Ovary (tissue), 9 donors: ENCODE results near the gene UPF2. TPM values are rescaled to one million over a fixed set of nuclear protein-coding genes. Genes with fewer than 3 reads are reported as not detected.

Source experiments
- DNase-seq, 5 donors: peaks; one replicate each; pipeline ENCODE4 v3.0.0-alpha.2; 2019 to 2020
- H3K27ac ChIP-seq, 2 donors: fragments of 200-600 bp; one replicate each; pipeline versions ENCODE4 v1.5.1 to v1.8.0; 2019 to 2022
- H3K27me3 ChIP-seq: fragments of 200-600 bp; one replicate; pipeline ENCODE4 v1.8.0; 2022
- H3K36me3 ChIP-seq: fragments of 200-600 bp; sonication (generic); one replicate; pipeline ENCODE4 v1.5.1; 2019
- H3K4me1 ChIP-seq: one replicate; pipeline ENCODE4 v1.8.1; 2013; ENCODE audit warnings: mild to moderate bottlenecking, moderate library complexity; ENCODE audit not compliant: insufficient read depth
- H3K4me3 ChIP-seq: fragments of 200-600 bp; sonication (generic); one replicate; pipeline ENCODE4 v1.5.1; 2017
- H3K9me3 ChIP-seq, 2 donors: fragments of 200-600 bp in 1 of 2; sonication (generic) in 1 of 2; one replicate each; pipeline versions ENCODE4 v1.5.1 to v1.8.1; 2013 to 2019; ENCODE audit warnings: mild to moderate bottlenecking in 1 of 2, moderate library complexity in 1 of 2
- CTCF ChIP-seq, 3 donors: fragments of 450-650 bp in 2 of 3; fragments of 200-600 bp in 1 of 3; IDR thresholded peaks; one replicate each; pipeline versions ENCODE4 v1.5.1 to v1.8.0; 2016 to 2022; ENCODE audit warnings: antibody characterized with exemption in 3 of 3, mild to moderate bottlenecking in 1 of 3
- EP300 ChIP-seq: sonication (generic); formaldehyde crosslinking; IDR thresholded peaks from one replicate; pipeline ENCODE4 v1.6.1; 2017; ENCODE audit warnings: antibody characterized with exemption
- POLR2A ChIP-seq: fragments of 450-650 bp; IDR thresholded peaks from one replicate; pipeline ENCODE4 v1.6.1; 2017; ENCODE audit warnings: antibody characterized with exemption, mild to moderate bottlenecking, moderate library complexity
- WGBS, 3 donors: extraction: QIAGEN DNeasy Blood & Tissue Kit in 1 of 3; methylation state at CpG; one replicate each; pipeline versions ENCODE4 v1.1.5 to v1.1.7; 2013 to 2017; 5-methylcytosine and 5-hydroxymethylcytosine counted together
- intact Hi-C, 4 donors: fragments of 100-400 bp; cut with DNase I; formaldehyde crosslinking; loops; one replicate each; pipeline versions ENCODE4 v1.11.0 to v1.15.1; 2022 to 2023
- polyA plus RNA-seq, 2 donors: library from polyadenylated mRNA; stranded (reverse); fragments of 200-250 nt in 1 of 2; fragments of 350-450 nt in 1 of 2; fragmentation: Illumina TruSeq in 1 of 2; extraction: RNeasy Lipid Tissue Mini Kit (QIAGEN cat#74804) in 1 of 2; gene quantifications; one replicate each; pipeline ENCODE4 v1.2.3, GENCODE V29; 2013 to 2014
- total RNA-seq, 7 donors: library from RNA; depleted of rRNA in 2 of 7; stranded (reverse); fragments of >200 nt in 2 of 7; fragmentation: NEBNext Ultra II Directional in 3 of 7; extraction: Animal tissue kit (Norgen Biotek cat#: 25700) in 3 of 7; gene quantifications; one replicate each; pipeline versions ENCODE4 v1.1.0 to v1.2.4, GENCODE V29; 2016 to 2023
- donor health status: DM: no; HTN: no; CAD: no; lungs with moderate emphysema.
- donor health status: DM: no; HTN: no; CAD: no.
- donor health status: Bipolar disorder and iron deficiency.
- donor health status: DM: yes; HTN: yes; CAD: no.
- donor health status: DM: no; HTN: no; CAD: no.
- donor health status: DM: yes; HTN: yes; CAD: no.

Gene UPF2
- total and polyA plus RNA-seq, 9 donors = 12.5 to 22.9 (median 19.6) TPM

- 34 to 53% (median 41%) methylated on average over 10 of the region's 10 CpGs for WGBS, 3 donors
Observed at GRCh38 chr10:11909618-11910017, 133.0 kb downstream of the UPF2 start.

GRCh38 chr10:11908991-11909390 is 133.6 kb downstream of the UPF2 start:
- WGBS, 3 donors = 93 to 94% (median 94%) methylated on average over 11 of the region's 11 CpGs
- intact Hi-C loops = no loop called here
- Histone ChIP-seq H3K27ac (no peak overlapping the region), H3K27me3 (no peaks in the 10 kb centered on the region), H3K9me3 (no peaks in the 10 kb centered on the region), H3K36me3 (no peaks in the 10 kb centered on the region), H3K4me1 (no peaks in the 10 kb centered on the region), H3K4me3 (no peak overlapping the region)
- TF ChIP-seq POLR2A = no peak
- TF ChIP-seq EP300 = no peak
- no peak for TF ChIP-seq CTCF (IDR thresholded peaks at IDR 0.05)
- DNase-seq = no peak

More at GRCh38 chr10:11909618-11910017, 133.0 kb downstream of the UPF2 start:
- Histone ChIP-seq H3K9me3 (no peaks in the 10 kb centered on the region), H3K36me3 (no peaks in the 10 kb centered on the region), H3K4me3 (no peak overlapping the region), H3K4me1 (no peaks in the 10 kb centered on the region), H3K27ac (no peak overlapping the region), H3K27me3 (no peaks in the 10 kb centered on the region)
- DNase-seq = no peak
- intact Hi-C loops = no loop called here
- TF ChIP-seq CTCF (IDR thresholded peaks at IDR 0.05) = no peak
- no peak for TF ChIP-seq EP300
- no peak for TF ChIP-seq POLR2A

- no peak for TF ChIP-seq EP300
- no peak for TF ChIP-seq POLR2A
- TF ChIP-seq CTCF (IDR thresholded peaks at IDR 0.05) = no peak
- Histone ChIP-seq H3K9me3 (no peaks in the 10 kb centered on the region), H3K27ac (no peak overlapping the region), H3K4me3 (no peak overlapping the region), H3K36me3 (no peaks in the 10 kb centered on the region), H3K4me1 (no peaks in the 10 kb centered on the region), H3K27me3 (no peaks in the 10 kb centered on the region)
- 87 to 94% (median 89%) methylated on average over 10 of the region's 10 CpGs for WGBS, 3 donors
- intact Hi-C loops = no loop called here
- no peak for DNase-seq
Observed at GRCh38 chr10:11908536-11908935, 134.1 kb downstream of the UPF2 start.

- intact Hi-C loops = no loop called here
- 90% methylated on average over 16 to 18 of the region's 18 CpGs for WGBS, 3 donors
- H3K9me3 ChIP-seq = no peaks in the 10 kb centered on the region
- no peaks in the 10 kb centered on the region for H3K36me3 ChIP-seq
- no peak overlapping the region for H3K4me3 ChIP-seq
- H3K4me1 ChIP-seq = no peaks in the 10 kb centered on the region
- no peaks in the 10 kb centered on the region for H3K27me3 ChIP-seq
- H3K27ac ChIP-seq = no peak overlapping the region
- DNase-seq = no peak
- TF ChIP-seq POLR2A (no peak), CTCF (IDR thresholded peaks at IDR 0.05) (no peak), EP300 (no peak)
Observed at GRCh38 chr10:11907914-11908313, 134.7 kb downstream of the UPF2 start.

- DNase-seq = no peak
- intact Hi-C loops = no loop called here
- Histone ChIP-seq H3K4me1 (no peaks in the 10 kb centered on the region), H3K27ac (no peak overlapping the region), H3K4me3 (no peak overlapping the region), H3K36me3 (no peaks in the 10 kb centered on the region), H3K9me3 (no peaks in the 10 kb centered on the region), H3K27me3 (no peaks in the 10 kb centered on the region)
- TF ChIP-seq POLR2A = no peak
- TF ChIP-seq EP300 = no peak
- TF ChIP-seq CTCF (IDR thresholded peaks at IDR 0.05) = no peak
- WGBS, 3 donors = 45 to 53% (median 45%) methylated on average over 8 of the region's 8 CpGs
Observed at GRCh38 chr10:11906714-11907113, 135.9 kb downstream of the UPF2 start.
